HG03520 (cell line): ENCODE results near the gene TYW1.
"Not testable (repeated sequence)": the region's sequence is repeated elsewhere in the genome, so short reads cannot be mapped to it uniquely, and the experiment has no call there.

ENCODE experiments used
- ATAC-seq: cut with Tn5 transposase; IDR thresholded peaks from one replicate; pipeline ENCODE4 v1.9.1; 2021; ENCODE audit warnings: mild to moderate bottlenecking, moderate library complexity; ENCODE audit not compliant: unreplicated experiment

The TYW1 gene

DNA sequence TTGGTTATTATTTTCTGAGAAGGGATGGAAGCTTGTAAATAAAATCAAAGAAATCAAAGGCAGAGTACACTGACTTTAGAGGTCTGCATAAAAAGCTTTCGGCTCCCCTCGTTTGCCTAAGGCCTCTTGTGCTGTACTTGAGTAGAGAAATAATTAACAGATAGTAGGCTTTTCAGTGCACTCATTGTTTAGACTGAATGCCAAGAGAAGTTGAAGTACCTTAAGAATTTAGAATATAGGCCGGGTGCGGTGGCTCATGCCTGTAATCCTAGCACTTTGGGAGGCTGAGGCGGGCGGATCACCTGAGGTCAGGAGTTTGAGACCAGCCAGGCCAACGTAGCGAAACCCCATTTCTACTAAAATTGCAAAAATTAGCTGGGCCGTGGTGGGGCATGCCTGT is 232.4 kb downstream of the TYW1 start:
- not testable (repeated sequence) for ATAC-seq

GRCh38 chr7:67230029-67230428 is 233.4 kb downstream of the TYW1 start:
- ATAC-seq = not testable (repeated sequence)

DNA sequence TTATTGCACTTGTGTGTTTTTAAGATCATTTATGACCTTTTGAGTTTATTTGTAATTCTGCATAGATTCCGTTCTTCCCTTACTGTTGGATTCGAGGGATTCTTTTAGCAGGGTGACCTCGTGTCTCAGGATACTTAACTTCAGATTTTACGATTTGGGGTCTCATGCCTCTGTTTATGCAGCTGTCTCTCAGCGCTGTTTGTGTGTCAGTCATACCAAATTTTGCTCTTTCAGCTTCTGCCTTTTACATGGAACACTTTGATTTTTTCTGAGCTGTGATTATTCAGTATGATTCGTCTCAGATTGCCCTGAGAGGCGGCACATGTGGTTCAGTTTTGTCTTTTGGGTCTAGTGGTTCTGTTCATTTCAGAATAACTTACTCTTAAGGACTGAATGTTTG is 236.9 kb downstream of the TYW1 start:
- ATAC-seq = not testable (repeated sequence)

DNA sequence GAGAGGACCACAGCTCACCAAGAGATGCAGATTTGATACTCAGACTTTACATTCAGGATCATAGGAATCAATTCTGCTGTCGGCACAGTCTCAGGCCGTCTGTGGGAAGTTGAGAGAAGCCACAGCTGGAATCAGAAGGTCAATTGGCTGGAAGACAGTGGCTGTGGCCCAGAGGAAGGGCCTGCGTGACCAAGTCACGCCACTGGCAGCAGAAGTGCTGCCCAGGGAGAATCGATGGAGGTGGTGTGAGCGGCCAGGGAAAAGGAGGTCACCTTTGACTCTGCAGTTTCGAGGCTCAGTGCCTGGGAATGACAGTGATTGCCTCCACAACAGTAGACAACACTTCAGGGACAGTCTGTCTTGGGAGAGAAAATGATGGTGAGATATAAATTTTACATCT is 239.6 kb downstream of the TYW1 start:
- ATAC-seq = not testable (repeated sequence)

DNA sequence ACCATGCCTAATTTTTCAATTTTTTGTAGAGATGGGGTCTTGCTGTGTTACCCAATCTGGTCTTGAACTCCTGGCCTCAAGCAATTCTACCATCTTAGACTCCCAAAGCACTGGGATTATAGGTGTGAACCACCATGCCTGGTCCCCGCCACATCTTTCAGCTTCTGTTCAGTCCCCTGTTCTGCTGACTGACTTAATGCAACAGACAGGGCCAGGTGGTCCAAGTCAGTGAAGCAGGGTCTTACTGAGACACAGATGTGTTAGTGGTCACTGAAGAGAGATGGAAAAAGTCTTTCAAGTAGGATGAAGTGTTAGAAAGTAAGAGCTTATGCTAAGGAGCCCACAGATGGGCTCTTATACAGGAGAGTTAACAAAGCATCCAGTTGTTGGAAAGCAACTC is 246.2 kb downstream of the TYW1 start:
- ATAC-seq = not testable (repeated sequence)

DNA sequence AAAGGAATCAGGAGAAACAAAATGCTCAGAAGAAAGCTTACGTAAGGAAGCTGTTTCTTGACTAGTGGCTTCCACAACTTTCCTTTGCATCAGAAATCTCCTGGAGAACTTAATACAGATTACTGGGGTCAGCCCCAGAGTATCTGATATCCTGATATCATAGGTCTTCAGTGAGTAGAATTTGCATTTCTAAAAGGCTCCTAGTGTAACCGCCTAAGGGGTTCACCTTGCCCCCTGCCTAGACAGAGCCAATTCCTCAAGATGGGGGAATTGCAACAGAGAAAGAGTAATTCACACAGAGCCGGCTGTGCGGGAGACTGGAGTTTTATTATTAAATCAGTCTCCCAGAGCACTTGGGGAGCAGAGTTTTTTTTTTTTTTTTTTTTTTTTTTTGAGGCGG is 251.7 kb downstream of the TYW1 start:
- not testable (repeated sequence) for ATAC-seq

GRCh38 chr7:67251986-67252558 is 255.4 kb downstream of the TYW1 start:
- ATAC-seq = no peak

DNA sequence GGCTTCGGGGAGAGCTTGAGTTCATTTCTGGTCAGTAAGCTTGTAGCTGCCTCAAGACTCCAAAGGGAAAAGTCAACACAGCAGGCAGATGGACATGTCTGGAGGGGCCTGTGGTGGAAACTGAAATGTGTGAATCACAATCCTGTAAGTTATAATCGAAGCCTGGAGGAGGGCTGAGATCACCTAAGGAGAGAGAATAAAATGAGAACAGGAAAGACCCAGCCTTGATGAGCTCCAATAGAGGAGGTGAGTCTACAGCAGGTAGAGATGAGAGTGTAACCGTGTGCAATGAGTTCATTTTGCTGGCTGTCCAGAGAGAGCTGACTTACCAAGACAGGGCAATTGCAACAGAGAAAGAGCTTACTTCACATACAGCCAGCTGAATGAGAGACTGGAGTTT is 258.4 kb downstream of the TYW1 start:
- not testable (repeated sequence) for ATAC-seq

DNA sequence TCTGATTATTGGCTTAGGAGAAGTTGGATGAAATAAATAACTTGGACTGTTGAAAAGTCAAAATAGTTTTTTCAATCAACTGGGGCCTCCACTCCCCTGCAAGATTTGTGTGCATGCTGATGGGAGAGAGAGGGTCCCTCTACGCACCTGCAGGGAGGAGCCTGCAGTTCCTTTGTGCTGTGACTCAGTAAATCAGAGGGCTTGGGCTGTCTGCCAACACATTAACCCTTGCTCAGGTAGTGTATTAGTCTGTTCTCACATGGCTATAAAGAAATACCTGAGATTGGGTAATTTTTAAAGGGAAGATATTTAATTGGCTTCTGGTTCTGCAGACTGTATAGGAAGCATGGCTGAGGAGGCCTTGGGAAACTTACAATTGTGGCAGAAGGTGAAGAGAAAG is 261.1 kb downstream of the TYW1 start:
- not testable (repeated sequence) for ATAC-seq

GRCh38 chr7:67259363-67259762 is 262.7 kb downstream of the TYW1 start:
- ATAC-seq = not testable (repeated sequence)

- not testable (repeated sequence) for ATAC-seq
Measured at GRCh38 chr7:67260166-67260586, 263.5 kb downstream of the TYW1 start.

- ATAC-seq = not testable (repeated sequence)
Measured at GRCh38 chr7:67264000-67264399, 267.4 kb downstream of the TYW1 start.

DNA sequence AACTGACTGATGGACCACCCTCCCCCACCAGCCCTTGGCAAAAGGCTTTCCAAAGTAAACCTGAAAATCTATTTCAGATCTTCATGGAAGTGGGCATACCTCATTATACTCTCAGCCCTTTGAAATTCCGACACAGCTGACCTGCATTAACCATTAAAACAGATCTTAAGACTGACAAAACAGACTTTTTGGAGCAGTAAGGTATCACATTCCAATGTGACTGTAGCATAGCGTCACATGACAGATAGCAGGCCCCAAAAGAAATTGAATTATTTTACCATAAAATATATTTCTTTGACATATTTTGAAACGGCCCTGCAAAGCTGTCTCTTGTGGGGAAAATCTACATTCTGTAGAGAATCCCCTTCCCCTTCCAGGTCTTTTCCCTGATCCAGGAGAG is 269.4 kb downstream of the TYW1 start:
- not testable (repeated sequence) for ATAC-seq

- no peak for ATAC-seq
Measured at GRCh38 chr7:67267914-67268313, 271.3 kb downstream of the TYW1 start.

- ATAC-seq = not testable (repeated sequence)
Measured at GRCh38 chr7:67269916-67270315, 273.3 kb downstream of the TYW1 start.
